HEK293T (cell line): Measurements from ENCODE around the gene LRRC73.

Experiments used
- BHLHE40 ChIP-seq: fragments of 450-650 bp; IDR thresholded peaks from 2 replicates; pipeline ENCODE4 v1.6.1; 2016; ENCODE audit warnings: mild to moderate bottlenecking, moderate library complexity, borderline replicate concordance
- CTBP1 ChIP-seq: fragments of 450-650 bp; IDR thresholded peaks from 2 replicates; pipeline ENCODE4 v1.6.1; 2016; ENCODE audit warnings: borderline replicate concordance
- ELF4 ChIP-seq: fragments of 450-650 bp; IDR thresholded peaks from 2 replicates; pipeline ENCODE4 v1.6.1; 2017; ENCODE audit warnings: antibody characterized with exemption
- FOXA1 ChIP-seq: fragments of 450-650 bp; IDR thresholded peaks from 2 replicates; pipeline ENCODE4 v1.6.1; 2016; ENCODE audit warnings: mild to moderate bottlenecking
- FOXK2 ChIP-seq: fragments of 450-650 bp; IDR thresholded peaks from 2 replicates; pipeline ENCODE4 v1.6.1; 2016; ENCODE audit warnings: mild to moderate bottlenecking
- FOXM1 ChIP-seq: fragments of 450-650 bp; IDR thresholded peaks from 2 replicates; pipeline ENCODE4 v1.6.1; 2017; ENCODE audit warnings: mild to moderate bottlenecking, borderline replicate concordance
- HDGF ChIP-seq: fragments of 450-650 bp; IDR thresholded peaks from 2 replicates; pipeline ENCODE4 v1.6.1; 2017; ENCODE audit warnings: antibody characterized with exemption, borderline replicate concordance
- L3MBTL2 ChIP-seq: fragments of 450-650 bp; conservative IDR thresholded peaks from 2 replicates; pipeline ENCODE4 v1.6.1; 2016; ENCODE audit warnings: mild to moderate bottlenecking
- LEF1 ChIP-seq: fragments of 450-650 bp; IDR thresholded peaks from 2 replicates; pipeline ENCODE4 v1.6.1; 2017; ENCODE audit warnings: mild to moderate bottlenecking, borderline replicate concordance
- NFRKB ChIP-seq: fragments of 450-650 bp; IDR thresholded peaks from 2 replicates; pipeline ENCODE4 v1.6.1; 2016; ENCODE audit warnings: mild to moderate bottlenecking, moderate library complexity
- SP1 ChIP-seq: fragments of 450-650 bp; IDR thresholded peaks from 2 replicates; pipeline ENCODE4 v1.6.1; 2017
- SUZ12 ChIP-seq: fragments of 450-650 bp; IDR thresholded peaks from 2 replicates; pipeline ENCODE4 v1.6.1; 2016; ENCODE audit warnings: mild to moderate bottlenecking
- TARDBP ChIP-seq: fragments of 450-650 bp; IDR thresholded peaks from 2 replicates; pipeline ENCODE4 v1.6.1; 2016
- ZNF384 ChIP-seq: fragments of 450-650 bp; IDR thresholded peaks from 2 replicates; pipeline ENCODE4 v1.6.1; 2016

DNA sequence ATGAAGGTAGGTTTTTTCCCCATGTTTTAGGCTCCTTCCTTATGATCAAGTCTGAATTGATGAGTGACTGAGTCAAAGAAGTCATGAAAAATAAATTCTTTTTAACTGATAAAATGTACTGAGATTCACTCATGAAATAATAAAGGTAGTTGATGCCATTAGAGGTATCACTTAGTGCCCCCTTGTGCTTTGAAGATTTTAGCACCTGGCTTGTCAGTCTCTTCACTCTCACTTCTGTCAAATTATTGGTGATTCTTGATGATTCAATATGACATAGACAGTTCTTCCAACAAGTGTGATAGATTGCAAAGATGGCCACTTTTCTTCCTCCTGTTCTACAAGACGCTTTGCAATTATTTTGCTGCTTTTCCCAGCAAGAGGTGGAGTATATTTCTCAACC is 50.6 kb downstream of the LRRC73 start:
- TF ChIP-seq ELF4 (no peak), FOXA1 (no peak), L3MBTL2 (no peak), ZNF384 (no peak), LEF1 (no peak), SUZ12 (no peak), FOXK2 (no peak), CTBP1 (no peak), SP1 (no peak), BHLHE40 (no peak), NFRKB (no peak), HDGF (no peak), FOXM1 (no peak), TARDBP (no peak)
